Astrocyte (in vitro differentiated cells and primary cell): ENCODE measurements around the gene C3orf85. TPM values are rescaled to one million over a fixed set of nuclear protein-coding genes. Genes with fewer than 3 reads are reported as not detected.

Experiments used
- DNase-seq: peaks from one replicate; pipeline ENCODE4 v3.0.0-alpha.2; 2010; ENCODE audit warnings: low read depth
- FAIRE-seq: peaks from 2 replicates; lab custom pipeline; 2011; peaks lifted over from hg19 to GRCh38; lab: Jason Lieb, UNC
- H2AFZ ChIP-seq: 2 replicates; pipeline ENCODE4 v1.6.0; 2012; ENCODE audit warnings: low read depth, low read length, inconsistent platforms
- H3K27ac ChIP-seq: 2 replicates; pipeline ENCODE4 v1.5.1; 2011; ENCODE audit warnings: low read depth, low read length, inconsistent platforms
- H3K27me3 ChIP-seq: 2 replicates; pipeline ENCODE4 v1.6.0; 2011; ENCODE audit warnings: low read length, inconsistent platforms; ENCODE audit not compliant: insufficient read depth
- H3K36me3 ChIP-seq: 2 replicates; pipeline ENCODE4 v1.5.1; 2011; ENCODE audit warnings: low read length, inconsistent platforms; ENCODE audit not compliant: insufficient read depth
- H3K4me1 ChIP-seq: 2 replicates; pipeline ENCODE4 v1.5.1; 2011; ENCODE audit warnings: low read length, inconsistent platforms; ENCODE audit not compliant: insufficient read depth
- H3K4me2 ChIP-seq: 2 replicates; pipeline ENCODE4 v1.6.0; 2012; ENCODE audit warnings: low read length, inconsistent platforms
- H3K4me3 ChIP-seq: 2 replicates; pipeline ENCODE4 v1.5.1; 2011; ENCODE audit warnings: low read depth, mild to moderate bottlenecking, low read length, inconsistent platforms; ENCODE audit not compliant: insufficient read depth
- H3K79me2 ChIP-seq: 2 replicates; pipeline ENCODE4 v1.6.0; 2012; ENCODE audit warnings: mild to moderate bottlenecking, low read length, inconsistent platforms; ENCODE audit not compliant: insufficient read depth
- H3K9ac ChIP-seq: 2 replicates; pipeline ENCODE4 v1.6.0; 2012; ENCODE audit warnings: mild to moderate bottlenecking, low read length, inconsistent platforms
- H3K9me3 ChIP-seq: 2 replicates; pipeline ENCODE4 v1.5.1; 2012; ENCODE audit warnings: low read depth, mild to moderate bottlenecking, low read length, inconsistent platforms; ENCODE audit not compliant: insufficient read depth
- H4K20me1 ChIP-seq: 2 replicates; pipeline ENCODE4 v1.6.0; 2012; ENCODE audit warnings: low read length, inconsistent platforms; ENCODE audit not compliant: insufficient read depth
- H3K27ac Mint-ChIP-seq: one replicate; pipeline ENCODE4 v1.8.0; 2021; ENCODE audit warnings: mild to moderate bottlenecking, mixed read lengths; ENCODE audit not compliant: unreplicated experiment
- H3K27me3 Mint-ChIP-seq: one replicate; pipeline ENCODE4 v1.8.0; 2021; ENCODE audit warnings: low read depth, mixed read lengths; ENCODE audit not compliant: unreplicated experiment
- H3K36me3 Mint-ChIP-seq: one replicate; pipeline ENCODE4 v1.8.0; 2021; ENCODE audit warnings: low read depth, mixed read lengths; ENCODE audit not compliant: unreplicated experiment
- H3K4me1 Mint-ChIP-seq: one replicate; pipeline ENCODE4 v1.8.0; 2021; ENCODE audit warnings: low read depth, mixed read lengths; ENCODE audit not compliant: unreplicated experiment
- H3K4me3 Mint-ChIP-seq: one replicate; pipeline ENCODE4 v1.8.0; 2021; ENCODE audit warnings: mild to moderate bottlenecking, moderate library complexity, mixed read lengths; ENCODE audit not compliant: unreplicated experiment
- H3K9me3 Mint-ChIP-seq: one replicate; pipeline ENCODE4 v1.8.0; 2021; ENCODE audit warnings: mild to moderate bottlenecking, mixed read lengths; ENCODE audit not compliant: unreplicated experiment
- CTCF ChIP-seq: IDR thresholded peaks from 2 replicates; pipeline ENCODE4 v1.5.1; 2011; ENCODE audit warnings: low read depth, mild to moderate bottlenecking, inconsistent platforms, low read length, moderate library complexity; ENCODE audit not compliant: insufficient read depth
- EZH2 ChIP-seq: IDR thresholded peaks from 2 replicates; pipeline ENCODE4 v1.6.1; 2012; ENCODE audit warnings: mild to moderate bottlenecking, low read length, inconsistent platforms; ENCODE audit not compliant: insufficient read depth
- total RNA-seq: library from RNA; stranded (reverse); gene quantifications from 2 replicates; pipeline ENCODE4 v1.2.1, GENCODE V29; 2021

Gene C3orf85
- total RNA-seq, 1 donor from 2014 or later = not detected

DNA sequence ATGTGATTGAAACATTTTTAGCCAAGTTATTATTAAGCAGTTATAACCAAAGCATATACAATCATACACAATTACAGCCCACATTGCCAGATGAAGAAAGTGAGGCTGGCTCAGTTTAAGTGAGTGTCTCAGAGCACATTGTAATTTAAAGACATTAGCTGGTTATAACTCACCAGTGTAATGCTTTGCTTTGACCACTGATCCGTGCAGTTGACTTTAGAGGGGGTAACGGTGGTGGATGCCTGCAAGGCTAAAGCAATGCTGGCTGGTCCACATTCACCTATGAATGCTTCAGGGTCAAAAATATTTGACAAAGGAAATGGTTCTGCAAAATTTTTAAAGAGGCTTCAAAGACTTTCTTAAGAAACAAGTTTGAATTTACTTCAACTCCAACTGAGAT is 1.2 kb downstream of the C3orf85 start:
- no peak for DNase-seq
- no peak overlapping the region for H3K4me3 Mint-ChIP-seq
- peaks cover 3% of the 10 kb centered on the region for H3K4me1 Mint-ChIP-seq
- Histone ChIP-seq H3K36me3 (no peaks in the 10 kb centered on the region), H3K9me3 (no peaks in the 10 kb centered on the region), H4K20me1 (no peaks in the 10 kb centered on the region), H3K9ac (no peak overlapping the region), H3K4me1 (peaks cover 4% of the 10 kb centered on the region), H3K4me3 (no peak overlapping the region), H2AFZ (no peak overlapping the region), H3K27me3 (no peaks in the 10 kb centered on the region), H3K27ac (no peak overlapping the region), H3K4me2 (no peak overlapping the region), H3K79me2 (no peaks in the 10 kb centered on the region)
- TF ChIP-seq EZH2 = no peak
- TF ChIP-seq CTCF = no peak
- H3K27ac Mint-ChIP-seq = no peak overlapping the region
- H3K27me3 Mint-ChIP-seq = no peaks in the 10 kb centered on the region
- FAIRE-seq = no peak
- no peaks in the 10 kb centered on the region for H3K36me3 Mint-ChIP-seq
- no peaks in the 10 kb centered on the region for H3K9me3 Mint-ChIP-seq

GRCh38 chr3:109140318-109140717 is 3.8 kb downstream of the C3orf85 start:
- Mint-ChIP-seq H3K4me3 (no peak overlapping the region), H3K4me1 (no peaks in the 10 kb centered on the region), H3K27me3 (no peaks in the 10 kb centered on the region), H3K36me3 (no peaks in the 10 kb centered on the region), H3K9me3 (no peaks in the 10 kb centered on the region), H3K27ac (no peak overlapping the region)
- Histone ChIP-seq H2AFZ (no peak overlapping the region), H3K4me2 (no peak overlapping the region), H3K9me3 (no peaks in the 10 kb centered on the region), H3K27me3 (no peaks in the 10 kb centered on the region), H3K4me3 (no peak overlapping the region), H3K9ac (no peak overlapping the region), H3K79me2 (no peaks in the 10 kb centered on the region), H3K36me3 (no peaks in the 10 kb centered on the region), H3K27ac (no peak overlapping the region), H3K4me1 (no peaks in the 10 kb centered on the region), H4K20me1 (no peaks in the 10 kb centered on the region)
- TF ChIP-seq EZH2 = no peak
- TF ChIP-seq CTCF = no peak
- DNase-seq (no peak), FAIRE-seq (no peak)

GRCh38 chr3:109143646-109144045 is 7.1 kb downstream of the C3orf85 start:
- Histone ChIP-seq H3K4me1 (no peaks in the 10 kb centered on the region), H3K4me2 (no peak overlapping the region), H2AFZ (no peak overlapping the region), H3K9me3 (no peaks in the 10 kb centered on the region), H3K27me3 (no peaks in the 10 kb centered on the region), H3K79me2 (no peaks in the 10 kb centered on the region), H3K4me3 (no peak overlapping the region), H4K20me1 (no peaks in the 10 kb centered on the region), H3K9ac (no peak overlapping the region), H3K36me3 (no peaks in the 10 kb centered on the region), H3K27ac (no peak overlapping the region)
- H3K36me3 Mint-ChIP-seq = no peaks in the 10 kb centered on the region
- FAIRE-seq (no peak), DNase-seq (no peak)
- no peak for TF ChIP-seq EZH2
- TF ChIP-seq CTCF = no peak
- H3K9me3 Mint-ChIP-seq = no peaks in the 10 kb centered on the region
- H3K4me1 Mint-ChIP-seq = no peaks in the 10 kb centered on the region
- no peaks in the 10 kb centered on the region for H3K27me3 Mint-ChIP-seq
- no peak overlapping the region for H3K4me3 Mint-ChIP-seq
- no peak overlapping the region for H3K27ac Mint-ChIP-seq
